ENCODE data around the gene DLG2.

DLG2 gene

GRCh38 chr11:84522331-84522730 lies 1104.8 kb downstream of the DLG2 start:
- no peak for FAIRE-seq
- no peak for DNase-seq (ENCODE audit: low spot score)

GRCh38 chr11:84518631-84519183 lies 1108.4 kb downstream of the DLG2 start:
- no peak for FAIRE-seq
- no peak for DNase-seq (ENCODE audit: low spot score)

- FAIRE-seq, result no peak
- DNase-seq (ENCODE audit: low spot score), result no peak
Measured at GRCh38 chr11:84514436-84514835, 1112.7 kb downstream of the DLG2 start.

- DNase-seq (ENCODE audit: low spot score) (no peak), FAIRE-seq (no peak)
Measured at GRCh38 chr11:84503503-84503902, 1123.6 kb downstream of the DLG2 start.

GRCh38 chr11:84501750-84502149 lies 1125.4 kb downstream of the DLG2 start:
- no peak for FAIRE-seq
- DNase-seq (ENCODE audit: low spot score), result no peak

- FAIRE-seq (no peak), DNase-seq (ENCODE audit: low spot score) (peak; percentile 5)
Measured at GRCh38 chr11:84497981-84498411, 1129.1 kb downstream of the DLG2 start.

GRCh38 chr11:84497181-84497580 lies 1130.0 kb downstream of the DLG2 start:
- FAIRE-seq, result no peak

GRCh38 chr11:84496122-84496521 lies 1131.0 kb downstream of the DLG2 start:
- DNase-seq (ENCODE audit: low spot score) (no peak), FAIRE-seq (no peak)

More at GRCh38 chr11:84497181-84497580, 1130.0 kb downstream of the DLG2 start:
- DNase-seq (ENCODE audit: low spot score), result no peak

GRCh38 chr11:84480131-84480530 lies 1147.0 kb downstream of the DLG2 start:
- FAIRE-seq (no peak), DNase-seq (ENCODE audit: low spot score) (no peak)

- FAIRE-seq, result no peak
- no peak for DNase-seq (ENCODE audit: low spot score)
Measured at GRCh38 chr11:84476581-84476980, 1150.6 kb downstream of the DLG2 start.

- DNase-seq (ENCODE audit: low spot score) (no peak), FAIRE-seq (no peak)
Measured at GRCh38 chr11:84471501-84471900, 1155.6 kb downstream of the DLG2 start.

- FAIRE-seq, result no peak
- DNase-seq (ENCODE audit: low spot score), result no peak
Measured at GRCh38 chr11:84468235-84468634, 1158.9 kb downstream of the DLG2 start.

GRCh38 chr11:84465040-84465439 lies 1162.1 kb downstream of the DLG2 start:
- no peak for FAIRE-seq
- DNase-seq (ENCODE audit: low spot score), result no peak

- no peak for FAIRE-seq
- DNase-seq (ENCODE audit: low spot score), result no peak
Measured at GRCh38 chr11:84455691-84456090, 1171.5 kb downstream of the DLG2 start.

- no peak for FAIRE-seq
- no peak for DNase-seq (ENCODE audit: low spot score)
Measured at GRCh38 chr11:84452211-84452610, 1174.9 kb downstream of the DLG2 start.

- DNase-seq (ENCODE audit: low spot score), result no peak
- no peak for FAIRE-seq
Measured at GRCh38 chr11:84438565-84438964, 1188.6 kb downstream of the DLG2 start.

- FAIRE-seq (no peak), DNase-seq (ENCODE audit: low spot score) (no peak)
Measured at GRCh38 chr11:84437071-84437980, 1189.8 kb downstream of the DLG2 start.

GRCh38 chr11:84430661-84431060 lies 1196.5 kb downstream of the DLG2 start:
- no peak for DNase-seq (ENCODE audit: low spot score)

GRCh38 chr11:84425673-84426072 lies 1201.5 kb downstream of the DLG2 start:
- no peak for FAIRE-seq
- DNase-seq (ENCODE audit: low spot score), result no peak

More at GRCh38 chr11:84430661-84431060, 1196.5 kb downstream of the DLG2 start:
- no peak for FAIRE-seq

GRCh38 chr11:84420271-84420670 lies 1206.9 kb downstream of the DLG2 start:
- DNase-seq (ENCODE audit: low spot score) (no peak), FAIRE-seq (no peak)

- FAIRE-seq (no peak), DNase-seq (ENCODE audit: low spot score) (no peak)
Measured at GRCh38 chr11:84419616-84420015, 1207.5 kb downstream of the DLG2 start.

- DNase-seq (ENCODE audit: low spot score) (no peak), FAIRE-seq (no peak)
Measured at GRCh38 chr11:84414920-84415319, 1212.2 kb downstream of the DLG2 start.

- no peak for FAIRE-seq
- no peak for DNase-seq (ENCODE audit: low spot score)
Measured at GRCh38 chr11:84413549-84413948, 1213.6 kb downstream of the DLG2 start.
